Cardiac muscle cell (in vitro differentiated cells and primary cell): Measurements from ENCODE around the gene DOK6. TPM values are rescaled to one million over a fixed set of nuclear protein-coding genes. Genes with fewer than 3 reads are reported as not detected.
A peak's percentile ranks its signal among the peaks of the same experiment; 100 is the strongest.

Experiments
- DNase-seq, 2 donors: peaks; one replicate each; pipeline versions ENCODE4 v3.0.0 to v3.0.0-alpha.2; 2010 to 2017; ENCODE audit warnings: low read depth in 1 of 2, low spot score in 1 of 2
- H3K27ac ChIP-seq: fragments of 200-600 bp; sonication (generic); 2 replicates; pipeline ENCODE4 v1.5.1; 2016
- H3K27me3 ChIP-seq: fragments of 200-600 bp; sonication (generic); 2 replicates; pipeline ENCODE4 v1.6.0; 2016; ENCODE audit warnings: control low read depth
- H3K36me3 ChIP-seq: fragments of 200-600 bp; sonication (generic); 2 replicates; pipeline ENCODE4 v1.5.1; 2016; ENCODE audit warnings: control low read depth
- H3K4me1 ChIP-seq: fragments of 200-600 bp; sonication (generic); 2 replicates; pipeline ENCODE4 v1.8.1; 2017; ENCODE audit warnings: low read depth, mild to moderate bottlenecking, mixed run types
- H3K4me3 ChIP-seq: fragments of 200-600 bp; sonication (generic); 2 replicates; pipeline ENCODE4 v1.5.1; 2016; ENCODE audit warnings: mild to moderate bottlenecking
- H3K9me3 ChIP-seq: fragments of 200-600 bp; sonication (generic); 2 replicates; pipeline ENCODE4 v1.5.1; 2017; ENCODE audit warnings: low read depth, mild to moderate bottlenecking, control low read depth
- CTCF ChIP-seq: IDR thresholded peaks from 2 replicates; pipeline ENCODE4 v1.5.1; 2012; ENCODE audit warnings: low read depth, mild to moderate bottlenecking, low read length
- polyA plus RNA-seq: library from polyadenylated mRNA; unstranded; fragments of >200 nt; fragmentation: Nextera tagmentation; extraction: Ambion mirVana; gene quantifications from 2 replicates; pipeline ENCODE4 v1.2.1, GENCODE V29; 2016
- total RNA-seq: library from RNA; depleted of rRNA; stranded (reverse); fragments of >200 nt; gene quantifications from 2 replicates; pipeline ENCODE4 v1.2.3, GENCODE V29; 2016

The DOK6 gene
- total and polyA plus RNA-seq, 2 experiments from 2014 or later = 13.2 to 13.9 TPM

- Histone ChIP-seq H3K4me1 (no peaks in the 10 kb centered on the region), H3K9me3 (no peaks in the 10 kb centered on the region), H3K27ac (no peak overlapping the region), H3K4me3 (no peak overlapping the region), H3K36me3 (no peaks in the 10 kb centered on the region), H3K27me3 (no peaks in the 10 kb centered on the region)
- TF ChIP-seq CTCF = no peak
- DNase-seq = no peak
These were observed 32.2 kb downstream of the DOK6 start for GRCh38 chr18:69432847-69433246.

DNA sequence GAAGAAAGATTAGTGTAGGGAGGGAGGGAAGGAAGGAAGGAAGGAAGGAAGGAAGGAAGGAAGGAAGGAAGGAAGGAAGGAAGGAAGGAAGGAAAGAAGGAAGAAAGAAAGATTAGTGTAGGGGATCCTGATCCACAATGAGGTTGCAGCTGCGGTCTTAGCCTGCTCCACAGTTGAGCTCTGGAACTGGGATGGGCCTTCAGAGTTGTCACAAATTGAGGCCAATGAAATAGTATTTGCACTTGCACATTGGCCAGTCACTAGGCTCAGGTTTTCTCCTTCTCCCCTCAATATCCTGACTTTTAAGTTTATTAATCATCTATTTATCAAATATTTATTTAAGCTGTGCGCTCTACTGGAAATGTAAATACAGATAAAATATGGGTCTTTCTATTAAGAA, 34.3 kb downstream of the DOK6 start:
- Histone ChIP-seq H3K27ac (no peak overlapping the region), H3K4me1 (no peaks in the 10 kb centered on the region), H3K36me3 (no peaks in the 10 kb centered on the region), H3K9me3 (no peaks in the 10 kb centered on the region), H3K27me3 (no peaks in the 10 kb centered on the region), H3K4me3 (no peak overlapping the region)
- TF ChIP-seq CTCF = no peak
- DNase-seq = no peak

DNA sequence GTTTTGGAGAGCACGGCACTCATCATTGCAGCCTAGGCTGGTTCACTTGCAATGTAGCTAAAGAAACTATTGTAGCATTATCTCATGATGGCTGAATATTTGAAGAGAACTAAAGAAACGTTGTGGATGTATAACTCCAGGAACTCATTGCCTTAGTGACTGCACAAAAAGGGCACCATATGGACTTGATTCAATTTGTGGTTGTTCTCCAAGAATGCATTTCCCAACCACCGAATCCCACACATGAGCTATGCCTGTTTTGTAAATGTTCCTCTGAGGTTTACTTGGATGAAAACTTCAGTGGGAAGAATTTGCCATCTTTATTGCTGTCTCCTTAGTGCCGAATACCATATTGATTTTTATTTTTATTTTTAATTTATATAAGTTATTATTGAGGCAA, 43.5 kb downstream of the DOK6 start:
- H3K9me3 ChIP-seq = no peaks in the 10 kb centered on the region
- no peak overlapping the region for H3K4me3 ChIP-seq
- H3K27ac ChIP-seq = no peak overlapping the region
- no peak for TF ChIP-seq CTCF
- H3K4me1 ChIP-seq = no peaks in the 10 kb centered on the region
- no peaks in the 10 kb centered on the region for H3K36me3 ChIP-seq
- DNase-seq = peak in 1 of 2 donors; percentile 47
- no peaks in the 10 kb centered on the region for H3K27me3 ChIP-seq

DNA sequence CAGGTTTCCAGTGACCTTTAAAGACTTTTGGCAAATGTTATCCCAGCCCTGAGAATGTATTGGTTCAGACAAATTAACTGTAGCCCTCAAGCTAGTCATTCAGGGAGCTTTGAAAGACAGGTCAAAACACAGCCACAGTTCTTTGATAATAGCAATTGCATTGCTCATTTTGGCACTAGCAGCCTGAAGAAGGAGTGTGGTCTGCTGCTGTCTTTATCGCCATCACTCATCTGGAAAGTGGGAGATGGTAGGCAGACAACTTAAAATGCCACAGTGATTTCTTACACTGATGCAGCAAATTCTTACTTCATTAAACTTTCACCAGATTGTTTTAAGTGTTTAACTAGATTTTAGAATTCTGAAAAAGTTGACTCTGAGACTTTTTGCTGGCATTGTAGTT, 47.2 kb downstream of the DOK6 start:
- Histone ChIP-seq H3K4me3 (no peak overlapping the region), H3K36me3 (no peaks in the 10 kb centered on the region), H3K27me3 (no peaks in the 10 kb centered on the region), H3K27ac (no peak overlapping the region), H3K9me3 (no peaks in the 10 kb centered on the region), H3K4me1 (no peaks in the 10 kb centered on the region)
- TF ChIP-seq CTCF = no peak
- DNase-seq = no peak

- H3K27ac ChIP-seq = no peak overlapping the region
- H3K36me3 ChIP-seq = no peaks in the 10 kb centered on the region
- no peaks in the 10 kb centered on the region for H3K4me1 ChIP-seq
- H3K4me3 ChIP-seq = no peak overlapping the region
- peak in 1 of 2 donors; percentile 4 for DNase-seq
- H3K9me3 ChIP-seq = no peaks in the 10 kb centered on the region
- H3K27me3 ChIP-seq = no peaks in the 10 kb centered on the region
- no peak for TF ChIP-seq CTCF
These were observed 54.4 kb downstream of the DOK6 start for GRCh38 chr18:69455125-69455524.

DNA sequence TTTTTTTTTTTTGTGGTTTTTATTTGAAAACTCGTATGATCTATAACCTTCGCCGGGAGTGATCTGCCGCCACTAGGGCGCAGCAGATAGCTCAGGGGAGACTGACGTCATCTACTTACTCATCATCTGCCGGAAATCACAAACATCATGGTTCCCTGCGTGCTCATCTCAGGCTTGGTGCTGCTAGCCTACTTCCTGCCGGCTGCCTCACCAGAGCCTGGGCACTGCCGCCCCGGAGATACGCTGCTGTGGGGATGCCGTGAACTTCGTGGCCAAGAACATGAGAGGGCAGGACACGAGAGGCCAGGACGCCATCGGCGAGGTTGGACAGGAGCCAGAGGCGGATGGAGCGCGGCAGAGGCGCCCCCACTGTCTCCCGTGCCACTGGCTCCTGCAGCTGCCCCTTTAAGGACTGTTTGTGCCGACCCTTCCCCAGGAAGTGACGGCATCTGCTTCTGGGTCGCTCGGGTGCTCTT, 68.8 kb downstream of the DOK6 start:
- H3K9me3 ChIP-seq = no peaks in the 10 kb centered on the region
- peak in 1 of 2 donors; percentile 19 for DNase-seq
- TF ChIP-seq CTCF = peak; percentile 21
- H3K27me3 ChIP-seq = no peaks in the 10 kb centered on the region
- no peak overlapping the region for H3K4me3 ChIP-seq
- no peaks in the 10 kb centered on the region for H3K36me3 ChIP-seq
- H3K4me1 ChIP-seq = no peaks in the 10 kb centered on the region
- no peak overlapping the region for H3K27ac ChIP-seq
